ENCODE measurements around the gene ERICH6.

The ERICH6 gene

DNA sequence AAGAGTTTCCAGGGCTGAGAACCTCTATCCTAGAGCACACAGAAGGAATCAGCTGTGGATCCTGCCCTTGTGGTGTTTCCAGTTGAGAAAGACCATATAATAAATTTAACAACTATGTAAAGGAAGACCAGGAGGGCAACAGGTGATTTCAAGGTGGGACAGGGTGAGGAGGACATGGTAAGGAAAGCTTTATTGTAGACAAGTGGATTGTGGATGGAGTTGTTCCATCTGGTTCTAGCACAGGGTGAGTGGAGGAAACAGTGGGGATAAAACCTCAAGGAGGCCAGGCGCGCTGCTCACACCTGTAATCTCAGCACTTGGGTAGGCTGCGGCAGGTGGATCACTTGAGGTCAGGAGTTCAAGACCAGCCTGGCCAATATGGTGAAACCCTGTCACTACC, 42.1 kb upstream of the ERICH6 start:
- no peak overlapping the region for H3K4me3 ChIP-seq (ENCODE audit: low read depth, low read length)
- TF ChIP-seq, protein P1, sequence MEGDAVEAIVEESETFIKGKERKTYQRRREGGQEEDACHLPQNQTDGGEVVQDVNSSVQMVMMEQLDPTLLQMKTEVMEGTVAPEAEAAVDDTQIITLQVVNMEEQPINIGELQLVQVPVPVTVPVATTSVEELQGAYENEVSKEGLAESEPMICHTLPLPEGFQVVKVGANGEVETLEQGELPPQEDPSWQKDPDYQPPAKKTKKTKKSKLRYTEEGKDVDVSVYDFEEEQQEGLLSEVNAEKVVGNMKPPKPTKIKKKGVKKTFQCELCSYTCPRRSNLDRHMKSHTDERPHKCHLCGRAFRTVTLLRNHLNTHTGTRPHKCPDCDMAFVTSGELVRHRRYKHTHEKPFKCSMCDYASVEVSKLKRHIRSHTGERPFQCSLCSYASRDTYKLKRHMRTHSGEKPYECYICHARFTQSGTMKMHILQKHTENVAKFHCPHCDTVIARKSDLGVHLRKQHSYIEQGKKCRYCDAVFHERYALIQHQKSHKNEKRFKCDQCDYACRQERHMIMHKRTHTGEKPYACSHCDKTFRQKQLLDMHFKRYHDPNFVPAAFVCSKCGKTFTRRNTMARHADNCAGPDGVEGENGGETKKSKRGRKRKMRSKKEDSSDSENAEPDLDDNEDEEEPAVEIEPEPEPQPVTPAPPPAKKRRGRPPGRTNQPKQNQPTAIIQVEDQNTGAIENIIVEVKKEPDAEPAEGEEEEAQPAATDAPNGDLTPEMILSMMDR (IDR thresholded peaks at IDR 0.05; ENCODE audit: low read depth, low read length): no peak

DNA sequence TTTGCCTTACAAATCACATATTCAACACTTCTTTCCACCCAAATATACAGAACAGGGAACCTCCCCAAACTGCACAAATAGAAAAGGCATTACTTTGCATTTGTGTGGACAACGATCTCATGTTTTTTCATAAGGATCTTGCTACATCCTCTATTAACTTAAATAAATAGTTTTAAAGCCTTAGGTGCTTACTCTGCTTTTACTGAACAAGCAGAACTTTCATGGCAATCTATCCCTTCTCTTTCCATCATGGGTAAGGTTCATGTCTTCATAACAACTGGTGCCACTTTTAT, 41.1 kb upstream of the ERICH6 start:
- TF ChIP-seq, protein P1 (IDR thresholded peaks at IDR 0.05; ENCODE audit: low read depth, low read length): no peak
- no peak overlapping the region for H3K4me3 ChIP-seq (ENCODE audit: low read depth, low read length)

DNA sequence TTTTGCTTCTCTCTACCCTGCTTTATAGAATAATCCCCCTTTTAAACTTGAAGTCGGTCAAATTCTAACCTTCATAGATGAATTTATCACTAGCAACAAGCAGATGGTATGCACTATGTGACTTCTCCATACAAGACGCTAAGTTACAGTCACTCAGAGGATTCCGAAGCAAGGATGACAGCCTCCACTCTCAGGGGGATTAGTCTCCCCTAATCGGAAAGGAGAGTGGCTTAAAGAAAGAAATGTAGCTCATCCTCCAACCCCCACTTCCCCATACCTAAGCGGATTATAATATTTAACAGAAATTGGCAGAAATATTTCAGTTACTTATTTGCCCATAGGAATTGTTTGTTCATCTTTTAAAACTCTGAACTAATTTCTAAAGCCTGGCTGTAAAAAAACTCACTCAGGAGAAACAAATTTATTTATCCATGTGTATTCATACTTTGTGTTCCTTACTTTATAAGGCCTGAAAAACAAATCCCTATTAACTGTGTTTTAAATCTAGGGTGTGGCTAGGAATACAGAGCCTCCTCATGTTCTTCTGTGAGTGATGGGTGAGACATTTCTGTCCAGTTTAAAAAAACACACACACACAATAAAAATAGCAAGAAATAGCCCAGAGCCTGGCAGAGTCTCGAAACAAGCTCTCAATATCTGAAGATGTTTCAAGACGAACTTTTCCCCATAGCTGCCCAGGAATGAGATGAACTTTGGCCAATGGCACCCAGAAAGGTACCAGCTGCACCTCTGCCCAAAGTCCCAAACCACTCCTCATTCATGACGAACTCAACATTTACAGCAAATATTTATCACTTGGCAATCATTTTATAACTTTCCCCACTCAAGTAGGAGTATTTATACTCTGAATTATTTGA, 40.6 kb upstream of the ERICH6 start:
- TF ChIP-seq, protein P1 (IDR thresholded peaks at IDR 0.05; ENCODE audit: low read depth, low read length): no peak
- no peak overlapping the region for H3K4me3 ChIP-seq (ENCODE audit: low read depth, low read length)

DNA sequence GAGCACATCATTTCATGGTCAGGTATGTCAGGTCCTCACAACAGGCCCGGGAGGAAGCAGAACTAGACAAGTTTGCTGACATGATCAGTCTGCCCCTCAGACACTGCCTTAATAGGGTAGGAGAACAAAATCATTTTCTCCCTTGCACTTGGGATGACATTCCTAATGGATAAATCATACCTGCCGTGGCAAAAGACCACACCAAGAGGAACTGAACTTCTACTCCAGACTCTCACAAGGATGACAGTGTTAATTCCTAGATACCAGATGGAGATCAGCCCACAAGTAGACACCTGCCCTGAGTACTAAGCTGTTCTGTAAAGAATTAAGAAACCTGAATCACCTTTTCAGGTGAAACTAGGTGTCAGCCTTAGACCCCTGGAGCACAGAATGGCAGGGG, 39.8 kb upstream of the ERICH6 start:
- H3K4me3 ChIP-seq (ENCODE audit: low read depth, low read length): no peak overlapping the region
- TF ChIP-seq, protein P1 (IDR thresholded peaks at IDR 0.05; ENCODE audit: low read depth, low read length): no peak

DNA sequence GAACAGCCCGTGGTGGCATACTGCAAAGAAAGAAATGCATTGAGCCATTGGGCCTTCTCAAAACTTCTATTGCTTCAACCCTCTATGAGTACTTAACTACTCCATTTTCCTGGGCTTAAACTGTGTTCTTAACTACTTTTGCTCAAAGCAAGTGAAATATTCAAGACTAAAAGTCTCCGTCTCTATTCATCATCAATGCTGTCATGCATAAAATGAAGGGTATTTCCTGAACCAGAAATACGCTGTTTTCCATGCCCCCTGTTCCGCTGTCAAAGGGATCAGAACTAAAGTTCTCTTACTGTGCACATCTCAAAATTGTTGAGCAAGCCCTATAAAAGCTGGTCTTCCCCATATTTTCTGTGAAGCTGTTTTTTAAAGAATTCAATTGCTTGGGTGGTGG, 39.0 kb upstream of the ERICH6 start:
- no peak overlapping the region for H3K4me3 ChIP-seq (ENCODE audit: low read depth, low read length)
- TF ChIP-seq, protein P1 (IDR thresholded peaks at IDR 0.05; ENCODE audit: low read depth, low read length): no peak

DNA sequence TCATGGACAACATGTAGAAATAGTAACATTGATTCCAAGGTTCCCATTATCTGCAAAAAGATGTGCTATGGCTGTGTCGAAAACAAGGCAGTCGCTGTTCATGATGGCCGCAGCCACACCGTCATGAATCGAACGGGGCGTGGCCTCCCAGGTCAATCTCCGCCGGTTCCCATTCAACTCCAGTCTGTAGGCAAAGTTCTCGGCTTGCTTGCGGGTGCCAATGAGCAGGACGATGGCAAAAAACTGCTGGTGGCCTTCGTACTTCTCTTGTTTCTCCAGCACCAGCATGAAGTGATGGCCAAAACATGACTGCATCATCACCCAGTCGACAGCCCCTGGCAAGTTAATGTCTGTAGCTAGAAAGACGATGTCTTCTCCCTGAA, 38.4 kb upstream of the ERICH6 start:
- no peak overlapping the region for H3K4me3 ChIP-seq (ENCODE audit: low read depth, low read length)
- TF ChIP-seq, protein P1 (IDR thresholded peaks at IDR 0.05; ENCODE audit: low read depth, low read length): no peak

DNA sequence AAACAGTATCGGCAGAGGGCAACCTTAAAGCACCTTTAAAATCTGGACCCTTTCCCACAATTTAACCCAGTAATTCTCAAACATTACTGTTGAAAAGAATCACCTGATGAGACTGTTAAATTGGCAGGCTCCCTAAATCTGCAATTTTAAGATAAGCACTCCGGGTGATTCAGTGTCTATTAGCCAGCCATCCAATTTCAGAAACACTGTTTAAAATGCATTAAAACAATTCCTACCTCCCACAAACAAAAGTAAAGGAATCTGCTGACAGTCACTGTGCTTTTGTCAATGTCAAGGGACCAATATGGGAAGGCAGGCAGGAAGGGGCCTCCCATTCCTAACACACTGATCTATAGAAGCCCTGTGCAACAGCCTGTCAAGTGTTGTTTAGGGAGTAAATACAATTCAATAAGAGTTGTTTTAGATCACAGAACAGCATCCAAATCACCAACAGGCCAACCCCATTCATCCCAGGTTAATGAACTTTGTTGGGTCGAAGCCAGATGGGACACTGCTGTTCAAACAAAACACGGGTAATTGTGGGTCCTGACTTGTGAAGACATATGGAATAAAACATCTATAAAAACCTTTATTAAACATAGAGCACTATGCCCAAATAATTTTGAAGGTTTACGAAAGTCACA, 37.9 kb upstream of the ERICH6 start:
- TF ChIP-seq, protein P1 (IDR thresholded peaks at IDR 0.05; ENCODE audit: low read depth, low read length): no peak
- H3K4me3 ChIP-seq (ENCODE audit: low read depth, low read length): no peak overlapping the region
